Neuronal stem cell (in vitro differentiated cells): ENCODE results near the gene CNPY4.
A peak's percentile ranks its signal among the peaks of the same experiment; 100 is the strongest.

ENCODE experiments used
- DNase-seq: peaks from one replicate; pipeline ENCODE4 v3.0.0-alpha.2; 2013; ENCODE audit warnings: low spot score
- H2AFZ ChIP-seq: one replicate; pipeline ENCODE4 v1.6.1; 2013; ENCODE audit warnings: mild to moderate bottlenecking, low read length, inconsistent platforms
- H2AK5ac ChIP-seq: 2 replicates; pipeline ENCODE4 v1.6.1; 2013; ENCODE audit warnings: low read depth, mild to moderate bottlenecking, inconsistent platforms, low read length, moderate library complexity, mixed read lengths
- H2BK120ac ChIP-seq: 2 replicates; pipeline ENCODE4 v1.6.1; 2013; ENCODE audit warnings: low read depth, mild to moderate bottlenecking, inconsistent platforms, low read length, moderate library complexity, mixed read lengths
- H2BK12ac ChIP-seq: one replicate; pipeline ENCODE4 v1.6.1; 2013; ENCODE audit warnings: low read length, inconsistent platforms
- H2BK15ac ChIP-seq: 2 replicates; pipeline ENCODE4 v1.6.1; 2013; ENCODE audit warnings: mild to moderate bottlenecking, low read length, inconsistent platforms, mixed read lengths
- H2BK5ac ChIP-seq: one replicate; pipeline ENCODE4 v1.6.1; 2013; ENCODE audit warnings: inconsistent platforms, mild to moderate bottlenecking, low read length, moderate library complexity
- H3K14ac ChIP-seq: one replicate; pipeline ENCODE4 v1.6.1; 2013; ENCODE audit warnings: low read length, inconsistent platforms
- H3K18ac ChIP-seq: 2 replicates; pipeline ENCODE4 v1.6.1; 2013; ENCODE audit warnings: low read length, inconsistent platforms
- H3K23ac ChIP-seq: 2 replicates; pipeline ENCODE4 v1.6.1; 2013; ENCODE audit warnings: low read depth, mild to moderate bottlenecking, mixed read lengths, low read length, inconsistent platforms; ENCODE audit not compliant: poor library complexity
- H3K27ac ChIP-seq: replicated peaks from 3 replicates; pipeline ENCODE4 v1.5.1; 2013; ENCODE audit warnings: low read length, inconsistent platforms
- H3K27me3 ChIP-seq, 3 experiments: 2 replicates each; pipeline ENCODE4 v1.6.1; 2013; ENCODE audit warnings: low read length in 3 of 3, mild to moderate bottlenecking in 2 of 3, inconsistent platforms in 1 of 3, low read depth in 1 of 3, mixed read lengths in 1 of 3, moderate library complexity in 1 of 3; ENCODE audit not compliant: control insufficient read depth in 3 of 3, insufficient read depth in 3 of 3
- H3K36me3 ChIP-seq, 2 donors: replicated peaks in 1 of 2; 2 replicates each; pipeline ENCODE4 v1.6.1; 2013; ENCODE audit warnings: low read length in 2 of 2; ENCODE audit not compliant: control insufficient read depth in 2 of 2, insufficient read depth in 2 of 2
- H3K4ac ChIP-seq: 2 replicates; pipeline ENCODE4 v1.6.1; 2013; ENCODE audit warnings: inconsistent platforms, mild to moderate bottlenecking, low read length, moderate library complexity
- H3K4me1 ChIP-seq, 2 donors: 1 replicate in 1 of 2; 2 replicates in 1 of 2; pipeline ENCODE4 v1.6.1; 2013; ENCODE audit warnings: low read length in 2 of 2, low read depth in 1 of 2; ENCODE audit not compliant: control insufficient read depth in 2 of 2, insufficient read depth in 1 of 2
- H3K4me2 ChIP-seq: one replicate; pipeline ENCODE4 v1.6.1; 2013; ENCODE audit warnings: mild to moderate bottlenecking, low read length, inconsistent platforms; ENCODE audit not compliant: insufficient read depth, poor library complexity, severe bottlenecking
- H3K4me3 ChIP-seq, 2 donors: 2 replicates each; pipeline ENCODE4 v1.5.1; 2013; ENCODE audit warnings: low read length in 2 of 2, mild to moderate bottlenecking in 2 of 2, inconsistent platforms in 1 of 2, moderate library complexity in 1 of 2
- H3K79me1 ChIP-seq: one replicate; pipeline ENCODE4 v1.6.1; 2013; ENCODE audit warnings: low read depth, mild to moderate bottlenecking, inconsistent platforms, low read length, moderate library complexity
- H3K9ac ChIP-seq: one replicate; pipeline ENCODE4 v1.6.1; 2013; ENCODE audit warnings: mild to moderate bottlenecking, low read depth, low read length, inconsistent platforms; ENCODE audit not compliant: poor library complexity
- H3K9me3 ChIP-seq, 2 donors: replicated peaks in 1 of 2; 2 replicates each; pipeline versions ENCODE3 to v1.6.1; 2013; ENCODE audit warnings: low read length in 2 of 2, mild to moderate bottlenecking in 2 of 2, inconsistent platforms in 1 of 2, low read depth in 1 of 2, mixed read lengths in 1 of 2, moderate library complexity in 1 of 2; ENCODE audit not compliant: control insufficient read depth in 2 of 2, insufficient read depth in 1 of 2
- H4K8ac ChIP-seq: one replicate; pipeline ENCODE4 v1.6.1; 2013; ENCODE audit warnings: low read depth, mild to moderate bottlenecking, inconsistent platforms, low read length, moderate library complexity
- H4K91ac ChIP-seq: one replicate; pipeline ENCODE4 v1.6.1; 2013; ENCODE audit warnings: low read length, low read depth, mild to moderate bottlenecking, inconsistent platforms; ENCODE audit not compliant: poor library complexity
- WGBS, 2 donors: extraction: QIAGEN DNeasy Blood & Tissue Kit; methylation state at CpG; one replicate each; pipeline ENCODE4 v1.1.7; 2013; ENCODE audit warnings: missing lambda C conversion rate in 2 of 2, mixed read lengths in 1 of 2; ENCODE audit not compliant: insufficient read length in 2 of 2, insufficient replicate concordance in 1 of 2; ENCODE audit errors: extremely low coverage in 2 of 2; 5-methylcytosine and 5-hydroxymethylcytosine counted together

CNPY4 gene

DNA sequence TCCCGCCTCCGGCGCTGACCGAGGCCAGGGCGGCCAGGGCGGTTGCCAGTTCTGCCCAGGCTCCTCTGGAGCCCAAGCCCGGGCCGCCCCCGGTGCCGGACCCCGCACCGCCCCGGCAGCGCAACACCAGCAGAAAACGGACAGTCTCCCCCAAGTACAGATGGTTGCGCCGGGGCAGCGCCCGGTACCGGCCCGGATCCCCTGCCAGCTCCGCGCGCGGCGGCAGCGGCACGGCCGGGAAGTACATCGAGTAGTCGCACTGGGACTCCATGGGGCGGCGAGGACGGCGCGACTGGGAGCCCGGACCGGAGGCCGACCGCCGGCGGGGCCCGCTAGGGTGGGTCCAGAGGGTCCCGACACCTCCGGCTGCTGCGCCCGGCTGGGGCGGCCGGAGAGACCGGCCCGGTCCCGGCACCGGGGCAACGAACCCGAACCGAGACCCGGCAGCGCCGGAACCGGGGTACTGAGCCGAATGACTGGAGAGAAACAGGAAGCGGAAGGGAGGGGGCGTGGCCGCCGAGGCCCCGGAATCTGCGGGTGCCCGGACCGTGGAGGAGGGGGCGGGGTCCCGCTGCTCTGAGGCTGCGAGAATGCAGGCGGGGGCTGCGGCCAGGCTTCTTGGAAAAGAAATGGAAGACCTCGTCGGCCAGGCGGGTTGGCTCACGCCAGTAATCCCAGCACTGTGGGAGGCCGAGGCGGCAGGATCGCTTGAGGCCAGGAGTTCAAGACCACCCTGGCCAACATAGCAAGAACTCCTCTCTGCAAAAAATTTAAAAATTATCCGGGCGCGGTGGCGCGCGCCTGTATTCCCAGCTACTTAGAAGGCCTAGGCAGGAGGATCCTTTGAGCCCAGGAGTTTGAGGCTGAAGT is 39.0 kb downstream of the CNPY4 start, which contains the start of gene TRAPPC14:
TSS of gene TRAPPC14 (minus strand) at position 495 of the 870 bp plus-strand sequence. CDS start at position 271, 224 bp downstream.
- Histone ChIP-seq H3K4me1 (peaks cover 5 to 11% of the 10 kb centered on the region in 2 donors), H3K14ac (no peak within 1 kb of the TSS), H3K23ac (peak within 1 kb of the TSS; percentile 87), H2AK5ac (peak within 1 kb of the TSS; percentile 69), H3K9me3 (no peaks in the 10 kb centered on the region), H3K9ac (peak within 1 kb of the TSS; percentile 89), H2BK12ac (no peak within 1 kb of the TSS), H4K91ac (no peak within 1 kb of the TSS), H3K4ac (peak within 1 kb of the TSS; percentile 1), H2BK5ac (peak within 1 kb of the TSS; percentile 55), H3K27ac (peak within 1 kb of the TSS; percentile 63), H3K4me3 (peak within 1 kb of the TSS; percentile 87 to 97), H2BK15ac (no peak within 1 kb of the TSS), H3K18ac (peak within 1 kb of the TSS; percentile 86), H3K79me1 (peaks cover 5% of the 10 kb centered on the region), H3K36me3 (peaks cover 24 to 41% of the 10 kb centered on the region in 2 donors), H2BK120ac (no peak within 1 kb of the TSS), H2AFZ (peak within 1 kb of the TSS; percentile 88), H3K27me3 (no peaks in the 10 kb centered on the region), H4K8ac (no peak within 1 kb of the TSS), H3K4me2 (peak within 1 kb of the TSS; percentile 92)
- no CpG with 5 or more reads among the region's 87 CpGs for WGBS, 2 donors
- DNase-seq = peak; percentile 87

DNA sequence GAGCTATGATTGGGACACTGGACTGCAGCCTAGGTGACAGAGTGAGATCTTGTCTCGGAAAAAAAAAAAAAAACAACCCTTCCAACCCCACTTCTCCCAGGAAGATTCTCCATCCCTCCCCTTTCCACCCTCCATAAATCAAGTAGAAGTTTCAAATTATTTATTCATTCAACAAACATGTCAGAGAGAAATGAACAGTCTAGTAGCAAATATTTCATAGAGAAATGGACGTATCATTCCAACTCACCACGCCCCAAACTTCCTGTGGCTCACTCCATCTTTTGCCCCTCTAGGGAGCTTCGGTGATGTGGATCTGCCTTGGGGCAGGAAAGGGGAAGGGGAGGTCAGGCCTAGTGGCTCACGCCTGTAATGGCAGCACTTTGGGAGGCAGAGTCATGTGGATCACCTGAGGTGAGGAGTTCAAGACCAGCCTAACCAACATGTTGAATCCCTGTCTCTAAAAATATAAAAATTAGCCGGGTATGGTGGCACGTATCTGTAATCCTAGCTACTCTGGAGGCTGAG is 39.7 kb downstream of the CNPY4 start:
- peak overlapping the region; percentile 88 for H2AFZ ChIP-seq

DNA sequence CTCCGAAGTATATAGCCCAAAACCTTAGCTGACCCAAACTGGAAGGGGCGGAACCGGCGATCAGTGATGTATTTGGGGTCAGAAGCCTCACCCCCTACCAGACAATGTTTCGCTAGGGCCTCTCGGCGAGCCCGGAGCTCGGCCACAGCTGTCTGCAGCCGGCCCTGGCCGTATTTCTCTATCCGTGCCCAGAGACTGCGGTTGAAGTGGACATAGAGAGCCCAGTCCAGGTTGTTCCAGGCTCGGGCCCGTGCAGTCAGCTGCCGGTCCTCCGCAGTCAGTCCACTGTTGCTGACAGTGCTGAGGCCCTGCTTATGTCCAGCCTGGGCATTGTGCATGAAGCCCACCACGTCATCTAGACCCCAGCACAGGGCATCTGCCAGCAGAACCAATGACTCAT is 40.6 kb downstream of the CNPY4 start:
- Histone ChIP-seq H2BK12ac (no peak overlapping the region), H3K4ac (no peak overlapping the region), H3K27ac (no peak overlapping the region), H2BK120ac (no peak overlapping the region), H2AFZ (no peak overlapping the region), H3K23ac (no peak overlapping the region), H3K36me3 (peaks cover 17 to 25% of the 10 kb centered on the region in 2 donors), H3K9ac (no peak overlapping the region), H4K91ac (no peak overlapping the region), H3K4me2 (no peak overlapping the region), H3K79me1 (peaks cover 5% of the 10 kb centered on the region), H3K27me3 (no peaks in the 10 kb centered on the region), H3K14ac (no peak overlapping the region), H2BK5ac (no peak overlapping the region), H2AK5ac (peak overlapping the region; percentile 29), H3K4me3 (no peak overlapping the region), H3K9me3 (no peaks in the 10 kb centered on the region), H2BK15ac (no peak overlapping the region), H4K8ac (no peak overlapping the region), H3K4me1 (peaks cover 5 to 11% of the 10 kb centered on the region in 2 donors), H3K18ac (no peak overlapping the region)
- no peak for DNase-seq
- WGBS, 2 donors = no CpG with 5 or more reads among the region's 18 CpGs

More for the DNA sequence above, 39.7 kb downstream of the CNPY4 start:
- Histone ChIP-seq H2BK12ac (no peak overlapping the region), H3K4me2 (peak overlapping the region; percentile 92), H2BK120ac (no peak overlapping the region), H2BK15ac (no peak overlapping the region), H3K23ac (no peak overlapping the region), H3K27me3 (no peaks in the 10 kb centered on the region), H3K14ac (no peak overlapping the region), H3K36me3 (peaks cover 19 to 34% of the 10 kb centered on the region in 2 donors), H3K4me1 (peaks cover 5 to 11% of the 10 kb centered on the region in 2 donors), H2BK5ac (no peak overlapping the region), H3K4ac (no peak overlapping the region), H3K18ac (peak overlapping the region; percentile 24), H3K9me3 (no peaks in the 10 kb centered on the region), H2AK5ac (no peak overlapping the region), H4K8ac (no peak overlapping the region), H3K79me1 (peaks cover 5% of the 10 kb centered on the region), H3K4me3 (peak overlapping the region; percentile 16 to 87), H4K91ac (no peak overlapping the region), H3K9ac (no peak overlapping the region), H3K27ac (peak overlapping the region; percentile 63)
- no peak for DNase-seq
- no CpG with 5 or more reads among the region's 7 CpGs for WGBS, 2 donors

DNA sequence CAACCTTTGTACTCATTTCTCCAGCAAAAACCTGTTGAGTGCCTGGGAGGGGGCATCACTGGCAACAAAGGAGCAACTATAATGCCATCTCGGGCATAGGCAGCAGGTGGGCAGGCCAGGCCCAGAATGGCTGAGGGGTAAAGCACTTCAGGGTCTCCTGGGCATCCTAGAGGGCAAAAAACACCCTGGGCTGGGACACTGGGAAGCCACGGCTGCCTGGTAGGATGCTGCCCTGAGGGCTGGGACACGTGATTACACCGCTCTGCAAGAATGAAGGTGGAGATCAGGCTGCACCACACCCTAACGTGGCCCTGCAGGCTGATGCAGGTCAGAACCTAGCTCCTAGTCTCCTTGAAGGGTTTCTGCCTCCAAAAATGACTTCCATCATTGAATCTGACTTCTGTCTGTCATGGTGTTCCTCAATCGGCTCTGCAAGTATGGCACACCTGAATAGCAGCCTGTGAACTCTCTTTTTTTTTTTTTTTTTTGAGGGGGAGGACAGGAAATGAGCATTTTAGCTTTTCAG is 43.6 kb downstream of the CNPY4 start:
- Histone ChIP-seq H3K18ac (no peak overlapping the region), H2AK5ac (peak overlapping the region; percentile 94), H2BK120ac (no peak overlapping the region), H3K14ac (no peak overlapping the region), H2BK5ac (no peak overlapping the region), H3K36me3 (no peaks in the 10 kb centered on the region), H3K79me1 (no peaks in the 10 kb centered on the region), H3K9me3 (no peaks in the 10 kb centered on the region), H3K4me2 (no peak overlapping the region), H2BK12ac (no peak overlapping the region), H3K9ac (no peak overlapping the region), H3K27me3 (peaks cover 0 to 18% (median 0%) of the 10 kb centered on the region in 3 experiments), H3K4me1 (peaks cover 13 to 14% of the 10 kb centered on the region in 2 donors), H3K4ac (no peak overlapping the region), H3K4me3 (no peak overlapping the region), H4K8ac (peak overlapping the region; percentile 19), H2AFZ (no peak overlapping the region), H4K91ac (no peak overlapping the region), H3K23ac (no peak overlapping the region), H2BK15ac (no peak overlapping the region), H3K27ac (no peak overlapping the region)
- no CpG with 5 or more reads among the region's 6 CpGs for whole genome bisulfite sequencing, 2 donors
- no peak for DNase-seq
